ENCODE results near the gene CSF3R.

- TF ChIP-seq, protein P1, sequence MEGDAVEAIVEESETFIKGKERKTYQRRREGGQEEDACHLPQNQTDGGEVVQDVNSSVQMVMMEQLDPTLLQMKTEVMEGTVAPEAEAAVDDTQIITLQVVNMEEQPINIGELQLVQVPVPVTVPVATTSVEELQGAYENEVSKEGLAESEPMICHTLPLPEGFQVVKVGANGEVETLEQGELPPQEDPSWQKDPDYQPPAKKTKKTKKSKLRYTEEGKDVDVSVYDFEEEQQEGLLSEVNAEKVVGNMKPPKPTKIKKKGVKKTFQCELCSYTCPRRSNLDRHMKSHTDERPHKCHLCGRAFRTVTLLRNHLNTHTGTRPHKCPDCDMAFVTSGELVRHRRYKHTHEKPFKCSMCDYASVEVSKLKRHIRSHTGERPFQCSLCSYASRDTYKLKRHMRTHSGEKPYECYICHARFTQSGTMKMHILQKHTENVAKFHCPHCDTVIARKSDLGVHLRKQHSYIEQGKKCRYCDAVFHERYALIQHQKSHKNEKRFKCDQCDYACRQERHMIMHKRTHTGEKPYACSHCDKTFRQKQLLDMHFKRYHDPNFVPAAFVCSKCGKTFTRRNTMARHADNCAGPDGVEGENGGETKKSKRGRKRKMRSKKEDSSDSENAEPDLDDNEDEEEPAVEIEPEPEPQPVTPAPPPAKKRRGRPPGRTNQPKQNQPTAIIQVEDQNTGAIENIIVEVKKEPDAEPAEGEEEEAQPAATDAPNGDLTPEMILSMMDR (IDR thresholded peaks at IDR 0.05; ENCODE audit: poor library complexity) = no peak
- TF ChIP-seq EZH2phosphoT487 (IDR thresholded peaks at IDR 0.05; ENCODE audit: low read depth, severe bottlenecking, unreplicated experiment) = no peak
Measured at GRCh38 chr1:36523230-36523495, 40.5 kb upstream of the CSF3R start.

All from hepatocyte (in vitro differentiated cells).